Measurements from ENCODE around the gene ARHGAP45. TPM values are rescaled to one million over a fixed set of nuclear protein-coding genes. Genes with fewer than 3 reads are reported as not detected.

Gene ARHGAP45
- total and polyA plus RNA-seq, 4 donors: 3.3 to 27.5 (median 9.7) TPM

GRCh38 chr19:1035998-1036621 lies 30.9 kb upstream of the ARHGAP45 start:
- H3K36me3 ChIP-seq (ENCODE audit: control insufficient read depth in 4 of 4, insufficient read depth in 3 of 4, low read depth in 1 of 4, low read length in 3 of 4): peaks cover 4 to 8% (median 6%) of the 10 kb centered on the region in 4 donors
- no peak for DNase-seq (ENCODE audit: low spot score)
- 91% methylated on average over 29 of the region's 29 CpGs for WGBS
- H3K4me3 ChIP-seq (ENCODE audit: low read depth in 1 of 3, low read length in 3 of 3): no peak overlapping the region
- H3K27me3 ChIP-seq (ENCODE audit: control insufficient read depth in 4 of 4, insufficient read depth in 4 of 4, low read length in 3 of 4): no peaks in the 10 kb centered on the region
- H3K9me3 ChIP-seq (ENCODE audit: control insufficient read depth in 4 of 4, low read length in 3 of 4): no peaks in the 10 kb centered on the region
- peaks cover 5 to 20% (median 15%) of the 10 kb centered on the region in 4 donors for H3K4me1 ChIP-seq (ENCODE audit: control insufficient read depth in 4 of 4, insufficient read depth in 4 of 4, low read length in 3 of 4)
- H3K27ac ChIP-seq (ENCODE audit: low read depth in 1 of 2, low read length in 2 of 2): no peak overlapping the region
- TF ChIP-seq HNF4A (conservative IDR thresholded peaks at IDR 0.05) (no peak), RXRA (IDR thresholded peaks at IDR 0.05) (no peak), HNF4G (IDR thresholded peaks at IDR 0.05) (no peak), NR2F2 (IDR thresholded peaks at IDR 0.05) (no peak), GABPA (IDR thresholded peaks at IDR 0.05 in 1 of 2, conservative IDR thresholded peaks at IDR 0.05 in 1 of 2) (no peak), JUND (IDR thresholded peaks at IDR 0.05) (no peak), TAF1 (conservative IDR thresholded peaks at IDR 0.05) (no peak), FOXA1 (IDR thresholded peaks at IDR 0.05) (no peak), YY1 (IDR thresholded peaks at IDR 0.05) (no peak), SP1 (IDR thresholded peaks at IDR 0.05) (no peak), RAD21 (IDR thresholded peaks at IDR 0.05) (no peak), FOXA2 (IDR thresholded peaks at IDR 0.05) (no peak), EGR1 (IDR thresholded peaks at IDR 0.05; ENCODE audit: low read depth in 2 of 2) (no peak)
- TF ChIP-seq, protein P1, sequence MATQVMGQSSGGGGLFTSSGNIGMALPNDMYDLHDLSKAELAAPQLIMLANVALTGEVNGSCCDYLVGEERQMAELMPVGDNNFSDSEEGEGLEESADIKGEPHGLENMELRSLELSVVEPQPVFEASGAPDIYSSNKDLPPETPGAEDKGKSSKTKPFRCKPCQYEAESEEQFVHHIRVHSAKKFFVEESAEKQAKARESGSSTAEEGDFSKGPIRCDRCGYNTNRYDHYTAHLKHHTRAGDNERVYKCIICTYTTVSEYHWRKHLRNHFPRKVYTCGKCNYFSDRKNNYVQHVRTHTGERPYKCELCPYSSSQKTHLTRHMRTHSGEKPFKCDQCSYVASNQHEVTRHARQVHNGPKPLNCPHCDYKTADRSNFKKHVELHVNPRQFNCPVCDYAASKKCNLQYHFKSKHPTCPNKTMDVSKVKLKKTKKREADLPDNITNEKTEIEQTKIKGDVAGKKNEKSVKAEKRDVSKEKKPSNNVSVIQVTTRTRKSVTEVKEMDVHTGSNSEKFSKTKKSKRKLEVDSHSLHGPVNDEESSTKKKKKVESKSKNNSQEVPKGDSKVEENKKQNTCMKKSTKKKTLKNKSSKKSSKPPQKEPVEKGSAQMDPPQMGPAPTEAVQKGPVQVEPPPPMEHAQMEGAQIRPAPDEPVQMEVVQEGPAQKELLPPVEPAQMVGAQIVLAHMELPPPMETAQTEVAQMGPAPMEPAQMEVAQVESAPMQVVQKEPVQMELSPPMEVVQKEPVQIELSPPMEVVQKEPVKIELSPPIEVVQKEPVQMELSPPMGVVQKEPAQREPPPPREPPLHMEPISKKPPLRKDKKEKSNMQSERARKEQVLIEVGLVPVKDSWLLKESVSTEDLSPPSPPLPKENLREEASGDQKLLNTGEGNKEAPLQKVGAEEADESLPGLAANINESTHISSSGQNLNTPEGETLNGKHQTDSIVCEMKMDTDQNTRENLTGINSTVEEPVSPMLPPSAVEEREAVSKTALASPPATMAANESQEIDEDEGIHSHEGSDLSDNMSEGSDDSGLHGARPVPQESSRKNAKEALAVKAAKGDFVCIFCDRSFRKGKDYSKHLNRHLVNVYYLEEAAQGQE (IDR thresholded peaks at IDR 0.05): no peak
- TF ChIP-seq, protein P2, sequence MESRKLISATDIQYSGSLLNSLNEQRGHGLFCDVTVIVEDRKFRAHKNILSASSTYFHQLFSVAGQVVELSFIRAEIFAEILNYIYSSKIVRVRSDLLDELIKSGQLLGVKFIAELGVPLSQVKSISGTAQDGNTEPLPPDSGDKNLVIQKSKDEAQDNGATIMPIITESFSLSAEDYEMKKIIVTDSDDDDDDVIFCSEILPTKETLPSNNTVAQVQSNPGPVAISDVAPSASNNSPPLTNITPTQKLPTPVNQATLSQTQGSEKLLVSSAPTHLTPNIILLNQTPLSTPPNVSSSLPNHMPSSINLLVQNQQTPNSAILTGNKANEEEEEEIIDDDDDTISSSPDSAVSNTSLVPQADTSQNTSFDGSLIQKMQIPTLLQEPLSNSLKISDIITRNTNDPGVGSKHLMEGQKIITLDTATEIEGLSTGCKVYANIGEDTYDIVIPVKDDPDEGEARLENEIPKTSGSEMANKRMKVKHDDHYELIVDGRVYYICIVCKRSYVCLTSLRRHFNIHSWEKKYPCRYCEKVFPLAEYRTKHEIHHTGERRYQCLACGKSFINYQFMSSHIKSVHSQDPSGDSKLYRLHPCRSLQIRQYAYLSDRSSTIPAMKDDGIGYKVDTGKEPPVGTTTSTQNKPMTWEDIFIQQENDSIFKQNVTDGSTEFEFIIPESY (IDR thresholded peaks at IDR 0.05): no peak
- TF ChIP-seq, protein P3, sequence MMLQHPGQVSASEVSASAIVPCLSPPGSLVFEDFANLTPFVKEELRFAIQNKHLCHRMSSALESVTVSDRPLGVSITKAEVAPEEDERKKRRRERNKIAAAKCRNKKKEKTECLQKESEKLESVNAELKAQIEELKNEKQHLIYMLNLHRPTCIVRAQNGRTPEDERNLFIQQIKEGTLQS (IDR thresholded peaks at IDR 0.05): no peak
- TF ChIP-seq, protein P4, sequence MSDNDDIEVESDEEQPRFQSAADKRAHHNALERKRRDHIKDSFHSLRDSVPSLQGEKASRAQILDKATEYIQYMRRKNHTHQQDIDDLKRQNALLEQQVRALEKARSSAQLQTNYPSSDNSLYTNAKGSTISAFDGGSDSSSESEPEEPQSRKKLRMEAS (IDR thresholded peaks at IDR 0.05): no peak
- TF ChIP-seq, protein P5, sequence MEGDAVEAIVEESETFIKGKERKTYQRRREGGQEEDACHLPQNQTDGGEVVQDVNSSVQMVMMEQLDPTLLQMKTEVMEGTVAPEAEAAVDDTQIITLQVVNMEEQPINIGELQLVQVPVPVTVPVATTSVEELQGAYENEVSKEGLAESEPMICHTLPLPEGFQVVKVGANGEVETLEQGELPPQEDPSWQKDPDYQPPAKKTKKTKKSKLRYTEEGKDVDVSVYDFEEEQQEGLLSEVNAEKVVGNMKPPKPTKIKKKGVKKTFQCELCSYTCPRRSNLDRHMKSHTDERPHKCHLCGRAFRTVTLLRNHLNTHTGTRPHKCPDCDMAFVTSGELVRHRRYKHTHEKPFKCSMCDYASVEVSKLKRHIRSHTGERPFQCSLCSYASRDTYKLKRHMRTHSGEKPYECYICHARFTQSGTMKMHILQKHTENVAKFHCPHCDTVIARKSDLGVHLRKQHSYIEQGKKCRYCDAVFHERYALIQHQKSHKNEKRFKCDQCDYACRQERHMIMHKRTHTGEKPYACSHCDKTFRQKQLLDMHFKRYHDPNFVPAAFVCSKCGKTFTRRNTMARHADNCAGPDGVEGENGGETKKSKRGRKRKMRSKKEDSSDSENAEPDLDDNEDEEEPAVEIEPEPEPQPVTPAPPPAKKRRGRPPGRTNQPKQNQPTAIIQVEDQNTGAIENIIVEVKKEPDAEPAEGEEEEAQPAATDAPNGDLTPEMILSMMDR (IDR thresholded peaks at IDR 0.05; ENCODE audit: low read depth, low read length, missing input control): no peak
- no peak overlapping the region for H3K9ac ChIP-seq (ENCODE audit: low read depth in 1 of 2, low read length in 2 of 2)
